GM21447 (cell line): ENCODE results near the gene ABHD5.

Experiments used
- ATAC-seq: cut with Tn5 transposase; IDR thresholded peaks from one replicate; pipeline ENCODE4 v1.9.1; 2021; ENCODE audit not compliant: unreplicated experiment

The ABHD5 gene

GRCh38 chr3:43753741-43754715 is 63.3 kb downstream of the ABHD5 start:
- ATAC-seq, result no peak

DNA sequence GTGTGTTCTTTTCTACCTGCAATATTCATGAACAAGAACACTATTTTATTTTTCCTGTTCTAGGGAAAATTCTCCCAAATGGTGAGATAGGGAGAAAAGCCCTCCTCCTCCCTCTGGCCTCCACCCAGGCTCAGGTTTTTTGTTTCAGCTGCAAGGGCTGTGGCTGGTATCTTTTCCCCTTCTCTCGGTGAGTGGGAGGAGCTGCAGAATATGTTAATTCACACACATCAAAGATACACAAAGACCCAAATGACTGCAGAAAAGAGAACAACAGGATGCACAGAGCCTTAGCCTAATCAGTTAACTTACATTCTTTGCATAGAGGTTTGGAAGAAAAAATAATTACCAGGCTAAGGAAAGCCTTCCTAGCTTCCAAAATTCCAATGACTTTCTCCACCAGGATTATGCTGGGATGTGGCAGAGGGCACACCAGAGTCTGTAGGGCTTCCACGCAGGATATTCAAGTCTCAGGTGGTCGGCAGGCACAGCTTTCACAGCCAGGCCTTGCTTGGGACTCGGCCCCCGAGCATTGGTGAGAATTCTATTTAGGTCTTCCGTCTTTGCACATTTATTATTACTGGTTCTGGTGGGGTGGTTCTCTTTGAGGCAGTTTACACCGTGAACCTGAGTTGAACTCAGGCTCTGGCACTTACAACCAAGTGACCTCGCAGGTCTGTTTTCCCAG is 64.9 kb downstream of the ABHD5 start:
- no peak for ATAC-seq

DNA sequence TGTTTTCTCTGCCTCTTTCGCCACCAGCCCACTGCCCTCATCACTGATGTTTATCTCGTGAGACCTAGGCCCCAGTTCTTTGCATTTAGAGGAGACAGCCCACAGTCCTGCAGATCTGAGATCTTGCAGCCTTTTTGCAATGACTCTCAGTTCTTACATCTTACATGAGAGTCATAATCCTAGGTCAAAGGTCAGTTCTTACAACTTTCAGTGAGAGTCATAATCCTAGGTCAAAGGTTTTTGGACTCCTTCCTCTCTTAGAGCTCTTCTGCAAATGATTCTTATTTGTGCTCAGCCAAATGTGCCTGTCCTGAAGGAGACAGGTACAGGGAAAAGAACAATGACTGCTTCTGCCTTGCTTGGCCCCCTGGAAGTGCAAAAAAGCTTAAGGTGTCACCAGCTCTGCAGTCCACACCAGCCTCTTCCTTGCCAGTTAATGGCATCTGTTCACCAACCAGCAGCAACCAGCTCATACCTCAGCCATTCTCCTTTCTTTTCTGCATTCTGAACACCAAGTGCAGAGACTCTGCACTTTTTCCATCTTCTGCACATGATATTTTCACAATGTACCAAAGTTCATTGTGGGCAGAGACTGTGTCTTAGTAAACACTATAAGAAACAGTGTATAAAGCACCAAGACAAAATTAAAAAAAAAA is 67.1 kb downstream of the ABHD5 start:
- ATAC-seq, result no peak

GRCh38 chr3:43758592-43759225 is 68.0 kb downstream of the ABHD5 start:
- no peak for ATAC-seq

DNA sequence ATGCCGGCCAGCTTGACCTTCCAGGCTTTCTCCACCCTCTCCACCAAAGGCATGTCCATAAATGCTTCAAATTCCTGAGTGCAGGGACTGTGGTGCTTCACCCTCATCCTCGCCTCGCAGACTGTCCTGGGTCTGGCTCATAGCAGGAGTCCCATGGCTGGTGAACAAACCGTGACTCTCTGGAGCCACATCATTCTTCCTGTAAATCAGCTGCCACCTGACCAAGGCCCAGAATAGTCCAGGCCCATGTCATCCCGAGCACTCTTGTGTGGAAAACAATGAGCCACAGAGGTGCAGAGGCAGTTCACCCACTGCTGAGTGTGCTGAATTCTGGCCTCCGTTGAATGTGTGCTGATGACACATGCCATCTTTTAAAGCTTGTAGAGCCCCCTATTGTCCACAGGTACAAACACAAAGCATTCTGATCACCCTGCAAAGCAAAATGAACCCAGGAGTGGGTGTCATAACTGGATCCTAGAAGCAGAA is 68.6 kb downstream of the ABHD5 start:
- ATAC-seq, result no peak

GRCh38 chr3:43759938-43760337 is 69.2 kb downstream of the ABHD5 start:
- ATAC-seq, result no peak

GRCh38 chr3:43760938-43761337 is 70.2 kb downstream of the ABHD5 start:
- ATAC-seq, result no peak

DNA sequence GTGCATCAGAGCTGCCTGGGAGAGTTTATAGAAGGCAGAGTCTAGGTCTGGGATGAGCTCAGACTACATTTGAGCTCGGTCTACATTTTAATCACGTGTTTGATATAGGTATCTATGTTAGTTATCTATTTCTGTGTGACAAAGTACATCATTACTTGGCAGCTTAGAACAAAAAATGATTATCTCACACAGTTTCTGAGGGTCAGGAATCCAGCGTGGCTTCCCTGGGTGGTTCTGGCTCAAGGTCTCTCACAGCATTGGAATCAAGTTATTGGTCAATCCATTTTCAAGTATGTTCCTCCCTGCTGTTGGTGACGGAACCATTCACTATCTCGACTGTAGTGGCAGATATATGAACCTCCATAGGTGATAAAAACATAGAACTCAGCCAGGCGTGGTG is 71.7 kb downstream of the ABHD5 start:
- no peak for ATAC-seq

DNA sequence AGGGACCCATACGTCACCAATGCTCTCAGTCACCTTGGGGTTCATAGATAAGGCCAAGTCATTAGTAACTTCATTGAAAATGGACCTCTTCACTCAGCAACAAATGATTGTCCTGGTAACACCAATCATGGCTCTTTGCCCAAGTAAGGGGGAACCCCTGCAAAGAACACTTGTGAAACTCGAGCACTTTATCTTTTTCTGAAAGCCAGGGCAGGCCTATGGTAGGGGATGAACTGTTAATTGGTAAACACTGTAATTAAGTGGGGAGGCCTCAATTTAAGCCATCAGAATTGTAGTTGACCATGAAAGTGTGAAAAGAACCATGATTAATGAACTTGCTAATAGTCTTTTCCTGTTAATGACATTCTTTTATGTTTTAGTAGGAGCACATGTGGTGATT is 73.3 kb downstream of the ABHD5 start:
- ATAC-seq, result no peak

- no peak for ATAC-seq
Measured at GRCh38 chr3:43764471-43764870, 73.7 kb downstream of the ABHD5 start.

DNA sequence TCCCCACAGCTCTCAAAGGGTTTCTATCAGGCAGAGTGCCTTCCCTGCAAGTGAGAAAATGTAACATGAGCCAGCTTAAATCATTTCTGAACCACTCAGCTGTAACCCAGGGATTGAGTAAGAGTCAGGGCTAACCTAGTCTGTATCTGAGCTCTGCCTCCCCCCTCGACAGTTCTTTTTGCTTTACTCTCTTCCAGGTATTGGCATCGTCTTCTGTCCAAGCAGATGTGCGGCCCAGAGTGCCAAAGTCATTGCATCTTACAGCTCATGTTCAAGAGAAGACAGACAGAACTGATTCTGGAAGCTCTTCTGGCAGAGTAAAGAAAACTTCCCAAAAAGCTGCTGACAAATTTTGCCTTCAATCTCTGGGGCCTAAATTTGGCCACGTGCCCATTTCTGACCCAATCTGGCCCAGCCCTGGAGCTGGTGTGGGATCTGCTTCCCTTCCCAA is 74.8 kb downstream of the ABHD5 start:
- ATAC-seq, result no peak

DNA sequence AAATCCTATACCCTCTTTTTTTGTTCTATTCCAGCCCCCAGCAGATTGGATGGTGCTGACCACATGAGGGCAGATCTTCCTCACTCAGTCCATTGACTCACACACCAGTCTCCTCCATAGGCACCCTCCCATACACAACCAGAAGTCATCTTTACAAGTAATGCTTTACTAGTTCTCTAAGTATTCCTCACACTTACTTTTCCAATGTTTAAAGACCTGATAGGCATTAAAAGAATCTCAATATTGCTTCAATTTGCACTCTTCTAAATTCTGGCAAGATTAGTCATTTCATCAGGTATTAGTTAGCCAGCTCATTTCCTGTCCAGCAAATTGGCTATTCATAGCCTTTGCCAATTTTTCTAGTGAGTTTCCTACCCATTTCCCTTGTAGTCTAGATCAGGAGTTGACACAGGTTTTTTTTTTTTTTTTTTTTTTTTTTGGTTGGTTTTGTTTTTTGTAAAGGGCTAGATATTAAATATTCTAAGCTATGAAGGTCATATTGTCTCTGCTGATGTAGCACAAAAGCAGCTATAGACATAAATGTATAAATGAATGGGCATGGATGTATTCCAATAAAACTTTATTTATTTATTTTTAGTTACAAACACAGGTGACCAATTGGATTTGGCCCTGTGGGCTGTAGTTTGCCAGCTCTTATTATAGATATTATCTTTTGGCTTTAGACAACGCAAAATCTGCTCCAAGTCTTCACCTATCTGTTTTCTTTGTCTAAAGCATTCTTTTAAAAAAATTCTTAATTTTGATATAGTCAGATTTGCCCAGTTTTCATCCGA is 76.1 kb downstream of the ABHD5 start:
- no peak for ATAC-seq

DNA sequence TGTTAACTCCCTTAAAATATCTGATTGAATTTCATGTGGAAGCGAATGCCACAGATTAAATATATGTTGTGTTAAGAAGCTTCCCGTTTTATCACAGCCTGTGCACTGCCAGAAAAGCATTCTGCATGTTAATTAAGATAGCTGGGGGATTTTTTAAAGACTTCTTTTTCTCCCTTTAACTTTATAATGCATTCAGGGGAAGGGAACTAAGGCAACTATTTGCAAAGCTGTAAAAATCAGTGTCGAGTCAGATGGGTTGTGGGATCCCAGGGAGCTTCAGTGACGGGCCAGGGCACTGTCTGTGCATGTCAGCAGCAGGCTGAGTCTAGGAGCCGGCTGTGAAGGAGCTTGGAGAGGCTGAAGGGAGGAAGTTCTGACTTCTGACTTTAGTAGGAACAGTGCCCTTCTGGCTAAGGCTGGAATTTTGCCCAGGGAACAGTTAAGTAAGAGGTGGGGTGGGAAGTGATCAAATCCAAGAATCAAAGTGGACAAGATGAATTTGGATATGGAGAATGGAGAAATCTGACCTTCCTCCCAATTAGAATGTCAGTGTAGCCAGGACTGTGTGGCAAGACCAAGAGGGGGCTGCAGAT is 77.7 kb downstream of the ABHD5 start:
- ATAC-seq, result no peak

DNA sequence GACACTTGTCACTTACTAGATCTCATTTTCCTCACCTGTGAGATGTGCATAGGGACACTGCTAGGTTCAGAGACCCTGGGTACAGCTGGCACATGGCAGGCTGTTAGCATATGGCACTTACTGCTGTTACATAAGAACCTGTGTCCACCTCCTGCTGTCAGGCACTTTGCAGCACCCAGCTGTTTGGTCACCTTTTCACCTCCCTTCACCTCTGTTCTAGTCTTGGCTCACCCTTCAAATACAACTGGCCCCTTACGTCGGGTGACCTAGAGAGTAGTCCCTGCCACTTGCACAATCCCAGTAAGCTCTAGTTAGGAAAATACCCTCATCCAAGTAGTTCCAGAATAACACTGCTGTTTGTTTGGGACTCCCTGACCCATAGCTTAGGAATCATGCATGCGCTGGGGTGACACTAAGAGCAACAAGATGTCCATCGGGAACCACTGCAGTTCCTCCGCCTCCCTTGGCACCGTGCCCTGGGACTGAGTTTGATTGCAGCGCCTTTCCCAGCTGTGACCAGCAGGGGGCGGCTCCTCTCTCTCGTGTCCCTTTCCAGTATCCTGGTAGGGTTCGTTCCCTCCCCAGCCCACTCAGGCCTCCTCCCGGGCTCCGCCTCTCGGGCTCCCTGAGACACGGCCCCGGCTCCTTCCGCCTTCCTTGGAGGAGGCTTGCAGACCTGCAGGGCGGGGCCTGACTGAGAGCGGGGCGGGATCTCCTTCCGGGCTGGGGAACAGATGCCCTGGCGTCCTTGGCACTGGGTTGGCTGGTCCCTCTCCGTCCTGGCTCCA is 78.6 kb downstream of the ABHD5 start:
- ATAC-seq, result no peak

DNA sequence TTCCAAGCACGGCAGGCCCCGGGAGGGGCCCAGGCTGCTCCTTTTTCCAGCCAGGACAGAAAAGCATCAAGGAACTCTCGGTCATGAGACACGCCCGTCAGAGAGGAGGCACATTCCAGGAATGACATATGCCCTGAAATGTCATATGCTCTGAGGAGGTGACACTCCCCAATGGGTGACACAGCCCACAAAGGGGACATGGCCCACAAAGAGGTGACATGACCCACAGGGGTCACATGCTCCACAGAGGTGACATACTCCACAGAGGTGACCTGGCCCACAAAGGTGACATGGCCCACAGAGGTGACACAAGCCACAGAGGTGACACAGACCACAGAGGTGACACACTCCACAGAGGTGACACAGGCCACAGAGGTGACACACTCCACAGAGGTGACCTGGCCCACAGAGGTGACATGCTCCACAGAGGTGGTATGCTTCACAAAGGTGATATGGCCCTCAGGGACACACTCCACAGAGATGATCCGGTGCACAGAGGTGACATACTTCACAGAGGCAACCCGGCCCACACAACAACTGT is 79.2 kb downstream of the ABHD5 start:
- ATAC-seq, result no peak

DNA sequence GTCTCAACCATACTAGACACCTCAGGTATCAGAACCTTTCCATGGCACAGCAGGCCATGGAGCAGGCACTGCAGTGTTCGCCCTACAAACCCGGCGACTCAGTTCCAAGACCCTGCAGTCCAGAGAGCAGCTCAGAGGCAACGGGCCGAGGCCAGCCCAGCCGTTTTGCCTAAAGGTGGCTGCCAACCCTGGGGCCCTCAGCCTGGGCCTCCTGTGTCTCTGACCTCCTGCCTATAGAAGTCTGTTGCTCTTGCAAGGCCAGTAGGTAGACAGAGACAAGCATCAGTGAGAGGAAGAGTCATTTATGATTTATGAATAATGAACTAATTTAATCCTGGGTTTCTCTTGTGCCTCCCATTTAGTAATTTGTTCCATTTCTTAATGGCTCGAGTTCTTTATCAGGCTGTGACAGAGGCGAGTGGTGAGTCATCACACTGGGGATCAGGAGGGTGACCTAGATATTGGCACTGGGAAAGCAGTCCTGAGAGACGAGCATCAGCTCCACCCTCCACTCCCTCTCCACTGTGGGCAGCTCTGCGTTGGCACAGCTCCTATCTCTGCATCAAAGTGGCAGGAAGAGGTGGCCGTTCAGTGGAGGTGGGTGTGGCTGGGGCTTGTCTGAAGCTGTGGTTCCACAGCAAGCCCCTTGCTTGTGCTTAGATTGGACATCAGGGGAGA is 79.8 kb downstream of the ABHD5 start:
- ATAC-seq, result no peak

GRCh38 chr3:43771610-43772009 is 80.9 kb downstream of the ABHD5 start:
- ATAC-seq, result no peak
